WTC11 (cell line): ENCODE data around the gene CEP131. TPM values are rescaled to one million over a fixed set of nuclear protein-coding genes. Genes with fewer than 3 reads are reported as not detected.

Experiments used
- ATAC-seq: fragments of 200-7000 bp; cut with Tn5 transposase; 2 replicates; pipeline ENCODE4 v1.10.0; 2021; ENCODE audit warnings: mild to moderate bottlenecking, moderate library complexity
- CTCF ChIA-PET: fragments of 300-600 bp; sonication (Branson Sonifier 250); formaldehyde crosslinking; loops from one replicate; lab custom pipeline; 2021; ENCODE audit warnings: antibody characterized with exemption; lab: Charles Lee
- POLR2A ChIA-PET: fragments of 350-600 bp; sonication (Branson Sonifier 250); formaldehyde crosslinking; loops from one replicate; lab custom pipeline; 2021; ENCODE audit warnings: antibody characterized with exemption; lab: Charles Lee
- DNase-seq: peaks from one replicate; pipeline ENCODE4 v3.0.0; 2021; ENCODE audit warnings: low spot score
- H3K27ac Mint-ChIP-seq: 2 replicates; pipeline ENCODE4 v1.8.0; 2021; ENCODE audit warnings: mixed read lengths
- H3K27me3 Mint-ChIP-seq: 2 replicates; pipeline ENCODE4 v1.8.0; 2021; ENCODE audit warnings: low read depth, mild to moderate bottlenecking, moderate library complexity, mixed read lengths
- H3K36me3 Mint-ChIP-seq: 2 replicates; pipeline ENCODE4 v1.8.0; 2021; ENCODE audit warnings: mixed read lengths
- H3K4me1 Mint-ChIP-seq: 2 replicates; pipeline ENCODE4 v1.8.0; 2022; ENCODE audit warnings: mixed read lengths
- H3K4me3 Mint-ChIP-seq: 2 replicates; pipeline ENCODE4 v1.8.0; 2021; ENCODE audit warnings: mild to moderate bottlenecking, moderate library complexity, mixed read lengths
- H3K9me3 Mint-ChIP-seq: 2 replicates; pipeline ENCODE4 v1.8.0; 2021; ENCODE audit warnings: mixed read lengths
- CREM ChIP-seq: sonication (generic); formaldehyde crosslinking; IDR thresholded peaks from 2 replicates; pipeline ENCODE4 v1.8.1; 2022; ENCODE audit warnings: mild to moderate bottlenecking, missing genetic modification reagents, moderate library complexity
- ELF4 ChIP-seq: sonication (generic); formaldehyde crosslinking; IDR thresholded peaks from 2 replicates; pipeline ENCODE4 v1.8.1; 2022; ENCODE audit warnings: low read depth, mild to moderate bottlenecking, moderate library complexity, missing genetic modification reagents
- KAT7 ChIP-seq: sonication (generic); formaldehyde crosslinking; IDR thresholded peaks from 2 replicates; pipeline ENCODE4 v1.8.1; 2023; ENCODE audit warnings: missing genetic modification reagents, mild to moderate bottlenecking, borderline replicate concordance
- NFYB ChIP-seq: sonication (generic); formaldehyde crosslinking; conservative IDR thresholded peaks from 2 replicates; pipeline ENCODE4 v1.8.0; 2022; ENCODE audit warnings: low read depth, missing genetic modification reagents
- OVOL2 ChIP-seq: fragments of 250-450 bp; sonication (Bioruptor Pico); IDR thresholded peaks from 2 replicates; pipeline ENCODE4 v1.9.0; 2021; ENCODE audit warnings: mild to moderate bottlenecking, borderline replicate concordance
- ZBTB43 ChIP-seq: sonication (generic); formaldehyde crosslinking; IDR thresholded peaks from 2 replicates; pipeline ENCODE4 v1.8.1; 2023; ENCODE audit warnings: mild to moderate bottlenecking, missing genetic modification reagents
- ZNF138 ChIP-seq: sonication (generic); formaldehyde crosslinking; conservative IDR thresholded peaks from 2 replicates; pipeline ENCODE4 v1.8.1; 2022; ENCODE audit warnings: mild to moderate bottlenecking, moderate library complexity, missing genetic modification reagents
- total RNA-seq: library from RNA; stranded (reverse); gene quantifications from 3 replicates; pipeline ENCODE4 v1.2.3, GENCODE V29; 2021
- TF ChIP-seq, protein P1 (sequence below): sonication (generic); formaldehyde crosslinking; conservative IDR thresholded peaks from 2 replicates; pipeline ENCODE4 v1.8.1; 2022; ENCODE audit warnings: mild to moderate bottlenecking, missing genetic modification reagents
- TF ChIP-seq, protein P2 (sequence below): sonication (generic); formaldehyde crosslinking; IDR thresholded peaks from 2 replicates; pipeline ENCODE4 v1.8.1; 2023; ENCODE audit warnings: mild to moderate bottlenecking, moderate library complexity, missing genetic modification reagents
- TF ChIP-seq, protein P3 (sequence below): fragments of 250-450 bp; sonication (Bioruptor Pico); IDR thresholded peaks from 2 replicates; pipeline ENCODE4 v1.9.0; 2021; ENCODE audit warnings: mild to moderate bottlenecking, borderline replicate concordance
- TF ChIP-seq, protein P4 (sequence below): fragments of 200-600 bp; IDR thresholded peaks from 2 replicates; pipeline ENCODE4 v1.8.0; 2022; ENCODE audit warnings: antibody characterized with exemption

Gene CEP131
- total RNA-seq, 1 experiment from 2014 or later: 35.2 TPM

- TF ChIP-seq CREM (CRISPR knock-in tag): no peak
Measured at GRCh38 chr17:81161972-81162371, 60.8 kb downstream of the CEP131 start (continued).

- Mint-ChIP-seq H3K27ac (peak overlapping the region; percentile 68), H3K36me3 (no peaks in the 10 kb centered on the region), H3K27me3 (peaks cover under 1% of the 10 kb centered on the region; the same call in 1 of the 2 replicates), H3K9me3 (no peaks in the 10 kb centered on the region)
- ATAC-seq: no peak
- DNase-seq: no peak
- TF ChIP-seq OVOL2 (no peak), ZNF138 (CRISPR knock-in tag) (no peak)
- TF ChIP-seq, protein P1, sequence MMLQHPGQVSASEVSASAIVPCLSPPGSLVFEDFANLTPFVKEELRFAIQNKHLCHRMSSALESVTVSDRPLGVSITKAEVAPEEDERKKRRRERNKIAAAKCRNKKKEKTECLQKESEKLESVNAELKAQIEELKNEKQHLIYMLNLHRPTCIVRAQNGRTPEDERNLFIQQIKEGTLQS (CRISPR knock-in tag): no peak
- TF ChIP-seq, all 79 proteins: peak for 0
- H3K4me1 Mint-ChIP-seq: no peaks in the 10 kb centered on the region
- no peak overlapping the region for H3K4me3 Mint-ChIP-seq
- POLR2A ChIA-PET: no interaction called here
- CTCF ChIA-PET: interaction anchor here (0.5 kb wide), 1 partner anchor 171 kb away, joined by 4 read pairs; no protein-coding TSS in a partner anchor
Measured at GRCh38 chr17:81161536-81161935, 61.2 kb downstream of the CEP131 start.

- ATAC-seq (no peak), DNase-seq (no peak)
- H3K4me1 Mint-ChIP-seq: no peaks in the 10 kb centered on the region
- no peak overlapping the region for H3K4me3 Mint-ChIP-seq
- H3K27ac Mint-ChIP-seq: peak overlapping the region; percentile 68
- TF ChIP-seq, protein P2, sequence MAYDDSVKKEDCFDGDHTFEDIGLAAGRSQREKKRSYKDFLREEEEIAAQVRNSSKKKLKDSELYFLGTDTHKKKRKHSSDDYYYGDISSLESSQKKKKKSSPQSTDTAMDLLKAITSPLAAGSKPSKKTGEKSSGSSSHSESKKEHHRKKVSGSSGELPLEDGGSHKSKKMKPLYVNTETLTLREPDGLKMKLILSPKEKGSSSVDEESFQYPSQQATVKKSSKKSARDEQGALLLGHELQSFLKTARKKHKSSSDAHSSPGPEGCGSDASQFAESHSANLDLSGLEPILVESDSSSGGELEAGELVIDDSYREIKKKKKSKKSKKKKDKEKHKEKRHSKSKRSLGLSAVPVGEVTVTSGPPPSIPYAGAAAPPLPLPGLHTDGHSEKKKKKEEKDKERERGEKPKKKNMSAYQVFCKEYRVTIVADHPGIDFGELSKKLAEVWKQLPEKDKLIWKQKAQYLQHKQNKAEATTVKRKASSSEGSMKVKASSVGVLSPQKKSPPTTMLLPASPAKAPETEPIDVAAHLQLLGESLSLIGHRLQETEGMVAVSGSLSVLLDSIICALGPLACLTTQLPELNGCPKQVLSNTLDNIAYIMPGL (CRISPR knock-in tag): no peak
- no peaks in the 10 kb centered on the region for H3K9me3 Mint-ChIP-seq
- H3K27me3 Mint-ChIP-seq: no peaks in the 10 kb centered on the region
- CTCF ChIA-PET: interaction anchor here (1.6 kb wide), 1 partner anchor 59 kb away, joined by 3 read pairs; no protein-coding TSS in a partner anchor
- POLR2A ChIA-PET: no interaction called here
- no peaks in the 10 kb centered on the region for H3K36me3 Mint-ChIP-seq
Measured at GRCh38 chr17:81160747-81161453, 61.9 kb downstream of the CEP131 start.

GRCh38 chr17:81160306-81160705 lies 62.5 kb downstream of the CEP131 start:
- no peaks in the 10 kb centered on the region for H3K36me3 Mint-ChIP-seq
- DNase-seq: no peak
- POLR2A ChIA-PET: no interaction called here
- H3K4me3 Mint-ChIP-seq: no peak overlapping the region
- no peak for ATAC-seq
- no peaks in the 10 kb centered on the region for H3K4me1 Mint-ChIP-seq
- no peak overlapping the region for H3K27ac Mint-ChIP-seq
- H3K9me3 Mint-ChIP-seq: no peaks in the 10 kb centered on the region
- CTCF ChIA-PET: interaction anchor here (1.6 kb wide), 1 partner anchor 59 kb away, joined by 3 read pairs; no protein-coding TSS in a partner anchor
- TF ChIP-seq ELF4 (CRISPR knock-in tag) (no peak), OVOL2 (no peak), NFYB (CRISPR knock-in tag) (no peak)
- no peaks in the 10 kb centered on the region; the same call in 1 of the 2 replicates for H3K27me3 Mint-ChIP-seq

GRCh38 chr17:81159611-81160265 lies 63.0 kb downstream of the CEP131 start:
- CTCF ChIA-PET: interaction anchor here (1.6 kb wide), 1 partner anchor 58 kb away, joined by 3 read pairs; no protein-coding TSS in a partner anchor
- DNase-seq (no peak), ATAC-seq (no peak)
- H3K27ac Mint-ChIP-seq: no peak overlapping the region
- POLR2A ChIA-PET: no interaction called here
- H3K4me3 Mint-ChIP-seq: no peak overlapping the region
- H3K4me1 Mint-ChIP-seq: no peaks in the 10 kb centered on the region
- no peaks in the 10 kb centered on the region for H3K9me3 Mint-ChIP-seq
- TF ChIP-seq, protein P3, sequence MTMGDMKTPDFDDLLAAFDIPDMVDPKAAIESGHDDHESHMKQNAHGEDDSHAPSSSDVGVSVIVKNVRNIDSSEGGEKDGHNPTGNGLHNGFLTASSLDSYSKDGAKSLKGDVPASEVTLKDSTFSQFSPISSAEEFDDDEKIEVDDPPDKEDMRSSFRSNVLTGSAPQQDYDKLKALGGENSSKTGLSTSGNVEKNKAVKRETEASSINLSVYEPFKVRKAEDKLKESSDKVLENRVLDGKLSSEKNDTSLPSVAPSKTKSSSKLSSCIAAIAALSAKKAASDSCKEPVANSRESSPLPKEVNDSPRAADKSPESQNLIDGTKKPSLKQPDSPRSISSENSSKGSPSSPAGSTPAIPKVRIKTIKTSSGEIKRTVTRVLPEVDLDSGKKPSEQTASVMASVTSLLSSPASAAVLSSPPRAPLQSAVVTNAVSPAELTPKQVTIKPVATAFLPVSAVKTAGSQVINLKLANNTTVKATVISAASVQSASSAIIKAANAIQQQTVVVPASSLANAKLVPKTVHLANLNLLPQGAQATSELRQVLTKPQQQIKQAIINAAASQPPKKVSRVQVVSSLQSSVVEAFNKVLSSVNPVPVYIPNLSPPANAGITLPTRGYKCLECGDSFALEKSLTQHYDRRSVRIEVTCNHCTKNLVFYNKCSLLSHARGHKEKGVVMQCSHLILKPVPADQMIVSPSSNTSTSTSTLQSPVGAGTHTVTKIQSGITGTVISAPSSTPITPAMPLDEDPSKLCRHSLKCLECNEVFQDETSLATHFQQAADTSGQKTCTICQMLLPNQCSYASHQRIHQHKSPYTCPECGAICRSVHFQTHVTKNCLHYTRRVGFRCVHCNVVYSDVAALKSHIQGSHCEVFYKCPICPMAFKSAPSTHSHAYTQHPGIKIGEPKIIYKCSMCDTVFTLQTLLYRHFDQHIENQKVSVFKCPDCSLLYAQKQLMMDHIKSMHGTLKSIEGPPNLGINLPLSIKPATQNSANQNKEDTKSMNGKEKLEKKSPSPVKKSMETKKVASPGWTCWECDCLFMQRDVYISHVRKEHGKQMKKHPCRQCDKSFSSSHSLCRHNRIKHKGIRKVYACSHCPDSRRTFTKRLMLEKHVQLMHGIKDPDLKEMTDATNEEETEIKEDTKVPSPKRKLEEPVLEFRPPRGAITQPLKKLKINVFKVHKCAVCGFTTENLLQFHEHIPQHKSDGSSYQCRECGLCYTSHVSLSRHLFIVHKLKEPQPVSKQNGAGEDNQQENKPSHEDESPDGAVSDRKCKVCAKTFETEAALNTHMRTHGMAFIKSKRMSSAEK (CRISPR knock-in tag): no peak
- TF ChIP-seq, protein P4, sequence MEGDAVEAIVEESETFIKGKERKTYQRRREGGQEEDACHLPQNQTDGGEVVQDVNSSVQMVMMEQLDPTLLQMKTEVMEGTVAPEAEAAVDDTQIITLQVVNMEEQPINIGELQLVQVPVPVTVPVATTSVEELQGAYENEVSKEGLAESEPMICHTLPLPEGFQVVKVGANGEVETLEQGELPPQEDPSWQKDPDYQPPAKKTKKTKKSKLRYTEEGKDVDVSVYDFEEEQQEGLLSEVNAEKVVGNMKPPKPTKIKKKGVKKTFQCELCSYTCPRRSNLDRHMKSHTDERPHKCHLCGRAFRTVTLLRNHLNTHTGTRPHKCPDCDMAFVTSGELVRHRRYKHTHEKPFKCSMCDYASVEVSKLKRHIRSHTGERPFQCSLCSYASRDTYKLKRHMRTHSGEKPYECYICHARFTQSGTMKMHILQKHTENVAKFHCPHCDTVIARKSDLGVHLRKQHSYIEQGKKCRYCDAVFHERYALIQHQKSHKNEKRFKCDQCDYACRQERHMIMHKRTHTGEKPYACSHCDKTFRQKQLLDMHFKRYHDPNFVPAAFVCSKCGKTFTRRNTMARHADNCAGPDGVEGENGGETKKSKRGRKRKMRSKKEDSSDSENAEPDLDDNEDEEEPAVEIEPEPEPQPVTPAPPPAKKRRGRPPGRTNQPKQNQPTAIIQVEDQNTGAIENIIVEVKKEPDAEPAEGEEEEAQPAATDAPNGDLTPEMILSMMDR: no peak
- TF ChIP-seq KAT7 (CRISPR knock-in tag): no peak
- TF ChIP-seq ZNF138 (CRISPR knock-in tag): no peak
- no peak for TF ChIP-seq ZBTB43
- H3K36me3 Mint-ChIP-seq: no peaks in the 10 kb centered on the region
- no peaks in the 10 kb centered on the region; the same call in 1 of the 2 replicates for H3K27me3 Mint-ChIP-seq
